Measurements from ENCODE around the gene RPL27.
"Not testable (repeated sequence)": the region's sequence is repeated elsewhere in the genome, so short reads cannot be mapped to it uniquely, and the experiment has no call there.

Gene RPL27

DNA sequence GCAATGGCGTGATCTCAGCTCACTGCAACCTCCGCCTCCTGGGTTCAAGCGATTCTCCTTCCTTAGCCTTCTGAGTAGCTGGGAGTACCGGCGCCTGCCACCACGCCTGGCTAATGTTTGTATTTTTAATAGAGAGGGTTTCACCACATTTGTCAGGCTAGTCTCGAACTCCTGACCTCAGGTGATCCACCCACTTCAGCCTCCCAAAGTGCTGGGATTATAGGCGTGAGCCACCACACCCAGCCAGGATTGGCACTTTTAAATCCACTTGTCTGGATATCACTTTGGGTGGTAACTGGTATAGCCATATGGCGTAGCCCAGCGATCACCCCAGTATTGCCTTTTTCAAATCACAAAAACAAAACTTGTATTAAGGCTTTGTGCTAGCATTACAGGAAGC is 4.3 kb upstream of the RPL27 start:
- not testable (repeated sequence) for DNase-seq (ENCODE audit: low read depth, low spot score)

DNA sequence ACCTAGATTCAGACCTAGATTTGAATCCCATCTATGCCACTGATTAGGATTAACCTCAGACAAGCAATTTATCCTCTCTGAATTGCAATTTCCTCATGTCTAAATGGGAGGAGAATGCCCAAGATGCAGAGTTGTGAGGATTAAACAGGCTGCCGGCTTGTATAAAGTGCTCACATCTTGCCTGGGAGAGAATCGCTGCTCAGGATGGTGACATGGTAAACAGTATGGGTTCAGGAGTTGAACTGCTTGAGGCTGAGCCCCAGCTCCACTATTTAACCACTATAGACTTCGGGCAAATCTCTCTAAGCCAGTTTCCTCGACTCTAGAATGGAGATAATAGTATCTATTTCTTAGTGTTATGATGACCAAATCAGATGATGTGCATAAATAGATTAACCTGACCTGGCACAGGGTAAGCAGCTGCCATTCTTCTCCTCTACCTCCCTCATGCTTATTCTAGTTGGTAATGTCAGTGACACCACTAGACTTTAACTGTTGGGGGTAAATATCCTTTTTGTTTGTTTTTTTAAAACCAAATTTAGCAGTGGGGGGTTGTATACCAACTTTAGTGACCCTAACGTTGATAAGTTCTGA is 732 bp upstream of the RPL27 start:
- DNase-seq (ENCODE audit: low read depth, low spot score), result no peak

DNA sequence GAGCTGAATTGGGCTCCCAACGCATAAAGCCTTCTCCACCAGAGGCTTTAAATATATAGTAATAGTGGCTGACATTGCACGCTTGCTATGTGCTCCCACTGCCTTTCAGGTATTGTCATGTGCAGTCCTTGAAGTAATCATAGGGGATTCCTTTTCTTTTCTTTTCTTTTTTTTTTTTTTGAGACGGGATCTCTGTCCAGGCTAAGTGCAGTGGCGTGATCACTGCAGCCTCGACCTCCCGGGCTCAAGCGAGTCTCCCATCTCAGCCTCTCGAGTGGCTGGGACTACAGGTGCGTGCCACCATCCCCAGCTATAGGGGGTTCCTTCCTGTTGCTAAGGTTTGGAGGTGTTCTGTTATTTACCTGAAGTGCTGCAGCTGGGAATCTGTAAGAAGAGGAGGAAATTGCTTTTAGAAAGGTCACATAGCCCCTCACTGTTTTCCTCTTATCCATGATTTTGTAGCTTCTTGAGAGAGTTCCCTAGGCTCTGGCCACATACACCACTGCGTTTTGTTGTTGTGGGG is 845 bp downstream of the RPL27 start:
- no peak for DNase-seq (ENCODE audit: low read depth, low spot score)

DNA sequence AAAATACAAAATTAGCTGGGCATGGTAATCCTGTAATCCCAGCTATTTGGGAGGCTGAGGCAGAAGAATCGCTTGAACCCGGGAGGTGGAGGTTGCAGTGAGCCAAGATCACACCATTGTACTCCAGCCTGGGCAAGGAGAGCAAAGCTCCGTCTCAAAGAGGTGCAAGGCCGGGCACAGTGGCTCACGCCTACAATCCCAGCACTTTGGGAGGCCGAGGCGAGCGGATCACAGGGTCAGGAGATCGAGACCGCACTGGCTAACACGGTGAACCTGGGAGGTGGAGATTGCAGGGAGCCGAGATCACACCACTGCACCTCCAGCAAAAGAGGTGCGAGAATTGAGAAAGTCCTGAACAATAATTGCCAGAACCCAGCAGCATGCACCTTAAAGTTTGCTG is 2.7 kb downstream of the RPL27 start:
- DNase-seq (ENCODE audit: low read depth, low spot score), result not testable (repeated sequence)

GRCh38 chr17:43003542-43004172 is 5.4 kb downstream of the RPL27 start:
- peak; percentile 40 for DNase-seq (ENCODE audit: low read depth, low spot score)

DNA sequence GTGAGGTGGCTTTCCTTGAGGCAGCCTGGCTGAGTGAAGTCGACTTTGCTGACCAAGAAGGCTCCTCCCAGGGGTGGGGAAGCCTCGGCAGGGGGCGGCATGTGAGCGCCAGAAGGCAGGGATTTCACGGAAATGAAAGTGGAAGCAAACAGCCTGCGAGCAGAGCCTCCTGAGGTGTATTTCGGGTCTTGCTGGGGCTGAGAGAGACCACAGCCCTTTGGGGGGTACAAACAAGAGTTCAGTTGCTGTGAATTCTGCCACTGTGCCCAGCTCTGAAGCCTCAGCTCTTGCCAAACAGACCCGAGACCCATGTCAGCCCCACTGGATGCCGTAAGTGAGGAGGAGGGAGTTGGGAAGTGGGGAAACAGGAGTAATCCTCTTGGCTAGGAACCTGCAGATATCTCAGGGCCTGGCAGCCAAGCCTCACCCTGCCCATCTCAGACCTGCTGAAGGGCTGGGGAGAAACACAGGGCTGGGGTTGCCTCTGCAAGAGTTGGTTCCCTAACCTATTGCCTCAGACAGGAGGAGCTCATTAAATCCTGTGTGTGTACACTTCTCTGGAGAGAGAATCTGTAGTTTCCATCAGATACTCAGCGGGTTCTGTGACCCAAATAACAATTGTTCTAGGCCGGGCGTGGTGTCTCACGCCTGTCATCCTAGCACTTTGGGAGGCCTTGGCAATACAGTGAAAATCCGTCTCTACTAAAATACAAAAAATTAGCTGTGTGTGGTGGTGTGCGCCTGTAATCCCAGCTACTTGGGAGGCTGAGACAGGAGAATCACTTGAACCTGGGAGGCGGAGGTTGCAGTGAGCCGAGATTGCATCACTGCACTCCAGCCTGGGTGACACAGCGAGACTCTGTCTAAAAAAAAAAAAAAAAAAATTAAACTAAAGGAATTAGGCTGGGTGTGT is 8.7 kb downstream of the RPL27 start, which contains the start of gene IFI35:
Gene IFI35, plus strand, starts transcription at position 146 of the 913 bp plus-strand sequence. Its CDS starts 164 bp downstream, at position 310.
- peak; percentile 84 for DNase-seq (ENCODE audit: low read depth, low spot score)

- no peak for DNase-seq (ENCODE audit: low read depth, low spot score)
These were observed 12.6 kb downstream of the RPL27 start for GRCh38 chr17:43010667-43011308.

GRCh38 chr17:43011728-43012472 is 13.7 kb downstream of the RPL27 start:
- DNase-seq (ENCODE audit: low read depth, low spot score), result no peak

DNA sequence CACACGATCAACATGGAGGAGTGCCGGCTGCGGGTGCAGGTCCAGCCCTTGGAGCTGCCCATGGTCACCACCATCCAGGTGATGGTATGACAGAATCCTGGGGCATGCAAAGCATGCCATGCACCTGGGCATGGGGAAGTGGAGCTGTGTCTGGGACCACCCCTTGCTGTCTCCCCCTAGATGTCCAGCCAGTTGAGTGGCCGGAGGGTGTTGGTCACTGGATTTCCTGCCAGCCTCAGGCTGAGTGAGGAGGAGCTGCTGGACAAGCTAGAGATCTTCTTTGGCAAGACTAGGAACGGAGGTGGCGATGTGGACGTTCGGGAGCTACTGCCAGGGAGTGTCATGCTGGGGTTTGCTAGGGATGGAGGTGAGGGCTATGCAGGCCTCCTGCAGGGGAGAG is 15.1 kb downstream of the RPL27 start:
- DNase-seq (ENCODE audit: low read depth, low spot score), result no peak

DNA sequence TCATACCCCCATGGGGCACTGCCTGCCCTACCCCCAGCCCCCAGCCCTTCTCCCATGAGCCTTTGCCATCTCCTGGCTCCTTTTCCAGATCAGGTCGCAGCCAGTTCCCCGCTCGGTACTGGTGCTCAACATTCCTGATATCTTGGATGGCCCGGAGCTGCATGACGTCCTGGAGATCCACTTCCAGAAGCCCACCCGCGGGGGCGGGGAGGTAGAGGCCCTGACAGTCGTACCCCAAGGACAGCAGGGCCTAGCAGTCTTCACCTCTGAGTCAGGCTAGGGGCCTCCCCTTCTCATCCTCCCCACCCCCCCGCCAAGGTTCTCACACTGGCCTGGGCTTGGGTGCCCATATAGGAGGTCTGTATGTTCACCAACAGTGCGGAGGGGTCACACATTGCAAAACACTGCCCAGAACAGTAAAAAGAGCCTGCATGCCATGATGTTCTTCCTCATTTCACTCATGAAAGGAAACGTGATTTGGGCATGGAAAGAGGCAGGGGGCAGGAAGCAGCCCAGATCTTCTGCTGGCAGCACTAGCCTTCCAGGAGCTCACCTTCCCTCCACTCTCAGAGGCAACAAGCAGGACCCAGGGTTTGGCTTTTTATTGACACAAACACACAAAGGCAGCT is 15.9 kb downstream of the RPL27 start:
- DNase-seq (ENCODE audit: low read depth, low spot score), result no peak

DNA sequence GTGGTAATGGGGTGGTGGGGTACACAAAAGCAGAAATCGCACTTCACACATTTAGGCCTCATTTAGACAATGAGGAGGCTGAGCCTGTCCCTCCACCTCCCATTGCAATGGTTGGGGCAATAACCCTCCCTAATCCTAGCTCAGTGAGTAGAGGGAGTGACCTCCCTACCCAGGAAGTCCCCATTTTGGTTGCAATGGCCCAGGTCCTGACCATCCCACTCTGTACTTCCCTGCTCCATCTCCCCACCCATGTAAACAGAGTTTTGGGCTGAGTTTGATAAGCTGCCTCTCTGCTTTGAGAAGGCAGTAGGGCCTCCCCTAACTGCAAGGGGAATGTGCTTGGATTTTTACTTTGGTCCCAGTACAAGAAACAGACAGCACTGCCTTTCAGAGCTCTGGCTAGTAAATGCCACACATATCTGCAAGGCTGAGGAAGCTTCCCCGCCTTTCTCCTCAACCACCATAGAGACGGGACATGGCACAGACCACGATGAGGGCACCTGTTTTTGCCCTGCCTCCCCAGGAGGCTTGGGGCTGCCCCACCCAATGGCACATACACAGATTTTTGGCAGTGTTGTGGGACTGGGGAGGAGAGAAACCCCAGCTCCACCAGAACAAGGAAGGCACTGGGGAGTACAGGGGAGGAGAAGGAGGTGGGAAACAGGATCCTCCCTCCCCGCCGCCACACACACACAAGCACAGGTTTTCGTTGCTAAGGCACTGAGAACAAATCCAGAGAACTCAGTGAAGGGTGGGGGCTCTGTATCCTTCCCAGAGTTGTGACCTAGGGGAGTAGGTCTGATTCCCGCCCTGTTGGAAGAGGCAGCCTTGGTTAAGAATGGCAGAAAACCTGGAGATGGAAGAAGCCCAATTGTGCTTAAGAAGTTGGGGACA is 16.7 kb downstream of the RPL27 start:
- DNase-seq (ENCODE audit: low read depth, low spot score), result no peak

- DNase-seq (ENCODE audit: low read depth, low spot score), result no peak
These were observed 17.4 kb downstream of the RPL27 start for GRCh38 chr17:43015579-43015978.

DNA sequence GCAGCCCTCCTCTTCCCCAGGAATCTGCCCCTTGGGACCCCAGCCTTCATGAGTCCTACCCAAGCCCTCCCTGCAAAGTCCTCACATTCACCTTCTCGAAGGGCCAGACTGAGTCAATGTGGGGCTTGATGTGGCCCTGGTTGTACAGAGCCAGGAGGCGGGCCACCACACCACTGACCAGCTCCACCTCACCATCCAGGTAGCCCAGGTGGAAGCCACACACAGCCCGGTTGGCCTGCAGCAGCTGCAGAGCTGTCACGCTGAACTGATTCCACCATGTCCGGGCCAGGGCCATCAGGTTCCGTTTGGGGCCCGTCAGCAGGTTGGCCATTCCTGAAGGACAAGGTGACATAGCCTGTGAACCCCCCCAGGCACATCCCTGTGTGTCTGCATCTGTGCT is 18.0 kb downstream of the RPL27 start:
- DNase-seq (ENCODE audit: low read depth, low spot score), result no peak

DNA sequence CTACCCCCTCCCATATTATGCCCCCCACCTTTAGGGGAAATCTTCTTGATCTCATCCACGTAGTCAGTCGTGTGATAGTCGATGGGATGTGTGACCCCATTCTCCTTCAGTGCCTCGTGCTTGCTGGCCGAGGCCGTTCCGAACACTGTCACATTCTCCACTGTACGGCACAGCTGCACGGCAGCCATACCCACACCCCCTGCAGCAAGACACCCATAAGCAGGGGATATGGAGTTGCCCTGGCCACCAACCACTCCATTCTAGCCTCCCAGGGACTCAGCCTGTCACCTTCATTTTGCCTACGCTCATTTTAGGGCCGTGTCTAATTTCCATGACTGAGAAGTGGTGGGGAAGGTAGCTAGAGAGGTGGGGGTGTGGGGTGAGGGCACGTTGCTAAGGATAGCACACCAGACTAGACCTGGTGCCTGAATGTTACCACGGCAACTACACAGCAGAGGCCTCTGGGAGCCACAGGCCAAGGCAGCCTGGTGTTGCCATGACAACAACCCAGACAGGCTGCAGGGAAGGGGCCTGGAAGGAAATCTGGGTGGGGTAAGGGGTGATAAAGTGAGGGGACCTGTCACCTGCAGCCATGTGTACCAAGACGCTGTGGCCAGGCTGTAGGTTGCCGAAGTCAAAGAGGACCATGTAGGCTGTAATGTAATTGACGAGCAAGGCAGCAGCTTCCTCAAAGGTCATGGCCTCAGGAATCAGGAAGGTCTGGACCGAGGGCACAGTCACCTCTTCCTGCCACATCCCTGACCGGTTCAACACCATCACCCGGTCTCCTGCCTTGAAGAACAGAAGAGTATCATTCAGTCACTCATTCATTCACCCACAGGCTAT is 20.0 kb downstream of the RPL27 start:
- peak; percentile 51 for DNase-seq (ENCODE audit: low read depth, low spot score)

DNA sequence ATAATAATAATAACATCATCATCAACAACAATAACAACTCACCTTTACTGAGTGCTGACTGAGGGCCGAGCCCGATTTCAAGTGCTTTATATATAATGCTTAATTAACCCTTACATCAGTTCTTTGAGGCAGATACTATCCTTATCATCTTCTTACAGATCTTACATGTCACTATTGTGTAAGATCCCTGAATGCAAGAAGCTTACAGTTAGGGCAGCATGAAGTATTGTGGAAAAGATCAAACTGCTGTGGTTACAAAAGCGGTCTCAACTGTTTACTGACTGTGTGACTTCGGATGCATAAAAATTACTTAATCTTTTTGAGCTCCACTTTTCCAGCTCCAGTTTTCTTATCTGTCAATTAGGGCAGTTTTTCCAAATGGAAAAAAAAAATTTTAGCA is 20.7 kb downstream of the RPL27 start:
- no peak for DNase-seq (ENCODE audit: low read depth, low spot score)

DNA sequence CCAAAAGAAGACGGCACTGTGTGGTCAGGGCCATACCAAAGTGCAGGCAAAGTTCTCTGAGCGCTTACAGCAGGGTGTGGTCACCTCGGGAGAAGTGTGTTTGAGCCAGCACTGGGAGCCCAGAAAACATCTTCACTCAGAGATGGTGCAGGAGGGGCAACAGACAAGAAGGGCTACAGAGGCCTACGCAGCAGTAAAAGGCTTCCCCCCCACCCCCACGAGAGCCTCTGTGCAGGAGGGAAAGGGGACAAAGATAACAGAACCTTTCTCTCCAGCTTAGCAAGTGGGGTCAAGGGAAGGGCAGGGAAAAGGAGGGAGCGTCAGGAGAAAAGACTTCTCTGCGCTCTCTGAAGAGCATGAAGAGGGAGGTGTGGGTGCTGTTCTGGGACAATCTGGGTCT is 21.2 kb downstream of the RPL27 start:
- no peak for DNase-seq (ENCODE audit: low read depth, low spot score)

DNA sequence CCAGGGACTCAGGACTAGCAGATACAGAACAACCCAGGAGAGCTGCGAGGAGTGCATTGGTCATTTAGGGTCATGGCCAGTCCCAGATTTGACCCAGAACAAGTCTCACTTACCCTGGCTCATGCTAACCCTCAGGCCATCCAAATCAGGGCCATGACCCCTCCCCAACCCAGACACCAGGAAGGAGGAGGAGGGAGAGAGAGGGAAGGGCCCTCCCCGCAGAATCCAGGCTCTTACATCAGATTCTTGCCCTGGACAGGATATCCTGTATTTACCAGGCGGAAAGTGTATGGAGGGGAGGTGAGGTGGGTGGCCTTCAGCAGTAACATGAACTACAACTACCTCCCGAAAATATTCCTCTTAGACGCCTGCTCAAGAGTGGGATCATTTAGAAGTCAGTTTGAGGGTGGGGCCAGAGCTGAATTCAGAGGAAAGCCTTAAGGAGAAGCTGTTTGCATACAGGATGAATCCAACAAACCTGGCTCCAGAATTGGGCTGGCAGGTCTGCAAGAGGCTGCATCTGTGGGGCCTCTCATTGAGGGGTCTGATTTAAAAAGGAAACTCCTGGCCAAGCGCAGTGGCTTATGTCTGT is 21.9 kb downstream of the RPL27 start:
- DNase-seq (ENCODE audit: low read depth, low spot score), result peak; percentile 81

Data from ELF-1 (cell line).